ENCODE data around the gene UGT2B10.

- TF ChIP-seq CTCF (IDR thresholded peaks at IDR 0.05) (no peak), POLR2A (IDR thresholded peaks at IDR 0.05) (no peak)
Observed at GRCh38 chr4:68810919-68811318, 4.9 kb upstream of the UGT2B10 start.
